Mesendoderm (in vitro differentiated cells): ENCODE results near the gene KTN1.

Experiments
- DNase-seq: peaks from one replicate; pipeline ENCODE4 v3.0.0; 2013
- H2AK5ac ChIP-seq: 2 replicates; pipeline ENCODE4 v1.6.1; 2013; ENCODE audit warnings: low read length, inconsistent platforms
- H2BK120ac ChIP-seq: 2 replicates; pipeline ENCODE4 v1.6.1; 2013; ENCODE audit warnings: low read depth, mild to moderate bottlenecking, low read length, moderate library complexity, mixed read lengths
- H2BK15ac ChIP-seq: replicated peaks from 2 replicates; pipeline ENCODE4 v1.6.1; 2013; ENCODE audit warnings: low read depth, mild to moderate bottlenecking, moderate library complexity
- H2BK5ac ChIP-seq: 2 replicates; pipeline ENCODE4 v1.6.1; 2013; ENCODE audit warnings: low read length, inconsistent platforms
- H3K18ac ChIP-seq: 2 replicates; pipeline ENCODE4 v1.6.1; 2013; ENCODE audit warnings: mild to moderate bottlenecking, low read length, mixed read lengths
- H3K23ac ChIP-seq: one replicate; pipeline ENCODE4 v1.6.1; 2013; ENCODE audit warnings: low read length
- H3K27ac ChIP-seq: 2 replicates; pipeline ENCODE4 v1.5.1; 2013; ENCODE audit warnings: low read depth, mild to moderate bottlenecking, inconsistent platforms, low read length, moderate library complexity
- H3K27me3 ChIP-seq: 2 replicates; pipeline ENCODE4 v1.6.1; 2013; ENCODE audit warnings: low read length, control low read depth, mild to moderate bottlenecking, inconsistent platforms; ENCODE audit not compliant: insufficient read depth, poor library complexity
- H3K36me3 ChIP-seq: 2 replicates; pipeline ENCODE4 v1.6.1; 2013; ENCODE audit warnings: low read length, inconsistent platforms; ENCODE audit not compliant: control insufficient read depth, insufficient read depth
- H3K4ac ChIP-seq: one replicate; pipeline ENCODE4 v1.6.1; 2013; ENCODE audit warnings: low read depth, mild to moderate bottlenecking, low read length, moderate library complexity
- H3K4me1 ChIP-seq: 2 replicates; pipeline ENCODE4 v1.6.1; 2013; ENCODE audit warnings: low read depth, low read length, inconsistent platforms; ENCODE audit not compliant: control insufficient read depth
- H3K4me2 ChIP-seq: 2 replicates; pipeline ENCODE4 v1.6.1; 2013; ENCODE audit warnings: low read length
- H3K4me3 ChIP-seq: 2 replicates; pipeline ENCODE4 v1.5.1; 2013; ENCODE audit warnings: mild to moderate bottlenecking, low read length
- H3K56ac ChIP-seq: one replicate; pipeline ENCODE4 v1.6.1; 2013; ENCODE audit warnings: low read length
- H3K79me1 ChIP-seq: 2 replicates; pipeline ENCODE4 v1.6.1; 2013; ENCODE audit warnings: low read length, inconsistent platforms
- H3K79me2 ChIP-seq: 2 replicates; pipeline ENCODE4 v1.6.1; 2013; ENCODE audit warnings: mild to moderate bottlenecking, low read length; ENCODE audit not compliant: control insufficient read depth, insufficient read depth
- H3K9ac ChIP-seq: 2 replicates; pipeline ENCODE4 v1.6.1; 2013; ENCODE audit warnings: low read length, inconsistent platforms
- H4K5ac ChIP-seq: one replicate; pipeline ENCODE4 v1.6.1; 2013; ENCODE audit warnings: low read length
- H4K8ac ChIP-seq: one replicate; pipeline ENCODE4 v1.6.1; 2013; ENCODE audit warnings: low read depth, mild to moderate bottlenecking, control low read depth, low read length, moderate library complexity
- WGBS: extraction: QIAGEN DNeasy Blood & Tissue Kit; methylation state at CpG from one replicate; pipeline ENCODE4 v1.1.7; 2013; ENCODE audit warnings: low lambda C conversion rate, missing lambda C conversion rate; ENCODE audit not compliant: insufficient coverage; ENCODE audit errors: extremely low coverage; 5-methylcytosine and 5-hydroxymethylcytosine counted together

Gene KTN1

DNA sequence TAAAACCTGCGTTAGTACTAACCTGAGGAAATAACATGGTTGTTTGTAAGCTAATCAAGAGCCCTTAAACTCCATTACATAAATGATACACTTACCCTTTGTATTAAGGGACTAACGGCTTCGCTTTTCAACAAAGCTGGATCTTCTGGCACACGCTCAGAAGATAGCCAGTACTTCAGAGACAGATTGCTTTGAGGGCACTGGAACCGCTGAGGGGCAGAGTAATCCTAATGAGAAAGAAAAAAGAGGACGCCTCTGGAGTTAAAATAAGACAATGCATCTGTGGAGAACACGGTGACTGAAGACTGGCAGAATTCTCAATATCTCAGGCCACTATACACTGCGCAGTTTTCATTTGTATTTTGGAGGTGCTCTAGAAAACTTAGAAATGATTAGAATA lies 1.5 kb upstream of the KTN1 start:
- H2BK15ac ChIP-seq: no peak overlapping the region
- H3K27me3 ChIP-seq: no peaks in the 10 kb centered on the region
- DNase-seq: no peak
- no peak overlapping the region for H2BK120ac ChIP-seq
- no peak overlapping the region for H3K9ac ChIP-seq
- H4K8ac ChIP-seq: no peak overlapping the region
- H2AK5ac ChIP-seq: no peak overlapping the region
- peaks cover 22% of the 10 kb centered on the region for H3K79me2 ChIP-seq
- no peak overlapping the region for H3K56ac ChIP-seq
- no CpG with 5 or more reads among the region's 8 CpGs for WGBS
- H4K5ac ChIP-seq: no peak overlapping the region
- H3K36me3 ChIP-seq: no peaks in the 10 kb centered on the region
- H2BK5ac ChIP-seq: no peak overlapping the region
- H3K4me2 ChIP-seq: no peak overlapping the region
- H3K27ac ChIP-seq: no peak overlapping the region
- H3K4me1 ChIP-seq: peaks cover 4% of the 10 kb centered on the region
- H3K4ac ChIP-seq: no peak overlapping the region
- no peak overlapping the region for H3K4me3 ChIP-seq
- no peak overlapping the region for H3K18ac ChIP-seq
- H3K79me1 ChIP-seq: no peaks in the 10 kb centered on the region
- no peak overlapping the region for H3K23ac ChIP-seq

DNA sequence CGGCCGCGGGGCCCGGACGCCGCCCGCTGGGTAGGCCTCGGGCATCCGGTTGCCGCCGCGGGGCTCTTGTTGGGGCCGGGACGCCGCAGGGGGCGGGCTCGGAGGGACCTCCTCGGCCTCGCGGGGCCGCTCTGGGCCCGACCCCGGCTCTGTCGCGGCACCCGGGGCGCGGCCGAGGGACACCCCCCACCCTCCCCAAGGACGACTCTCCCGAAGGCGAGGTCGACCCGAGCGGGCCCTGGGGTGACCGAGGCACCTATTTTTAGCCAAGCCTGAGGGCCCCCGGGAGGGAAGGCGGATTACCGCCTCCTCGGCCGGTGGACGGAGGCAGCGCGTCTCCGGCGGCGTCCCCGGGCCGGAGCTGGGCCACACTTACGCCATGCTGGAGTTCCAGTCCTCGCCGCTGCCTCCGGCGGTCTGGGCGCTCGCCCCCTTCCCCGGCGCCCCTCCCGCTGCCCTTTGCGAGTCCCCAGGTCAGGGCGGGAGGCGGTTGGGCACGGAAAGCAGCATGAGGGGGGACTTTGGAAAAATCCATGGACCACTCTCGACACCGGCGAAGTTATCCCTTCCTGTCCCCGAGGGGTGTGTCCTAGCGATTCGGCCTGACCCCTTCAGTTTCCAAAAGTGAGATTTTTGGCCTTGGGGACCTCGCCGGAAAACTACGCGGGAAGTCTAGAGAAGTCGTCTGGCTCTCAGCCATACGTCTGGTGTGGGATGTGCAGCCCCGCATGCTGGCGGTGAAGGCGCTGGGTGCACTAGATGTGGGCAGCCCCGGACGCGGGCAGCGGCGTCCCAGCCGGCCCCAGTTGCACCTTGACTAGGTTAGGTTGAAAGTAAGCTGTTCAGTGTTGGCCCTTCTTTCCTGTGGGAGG lies 699 bp downstream of the KTN1 start:
- Histone ChIP-seq H3K23ac (no peak overlapping the region), H2BK15ac (no peak overlapping the region), H3K56ac (peak overlapping the region; percentile 91), H2BK120ac (peak overlapping the region; percentile 78), H3K79me2 (peaks cover 41% of the 10 kb centered on the region), H3K27me3 (no peaks in the 10 kb centered on the region), H3K4me2 (peak overlapping the region; percentile 66), H3K4me3 (peak overlapping the region; percentile 93), H2AK5ac (no peak overlapping the region), H3K27ac (peak overlapping the region; percentile 99), H4K8ac (peak overlapping the region; percentile 86), H3K4me1 (peaks cover 12% of the 10 kb centered on the region), H3K79me1 (peaks cover 4% of the 10 kb centered on the region), H3K4ac (peak overlapping the region; percentile 99), H3K18ac (peak overlapping the region; percentile 99), H2BK5ac (peak overlapping the region; percentile 45), H3K9ac (peak overlapping the region; percentile 96), H3K36me3 (no peaks in the 10 kb centered on the region), H4K5ac (no peak overlapping the region)
- no CpG with 5 or more reads among the region's 84 CpGs for WGBS
- peak; percentile 76 for DNase-seq

GRCh38 chr14:55581342-55581771 lies 1.4 kb downstream of the KTN1 start:
- Histone ChIP-seq H4K8ac (no peak overlapping the region), H3K79me1 (peaks cover 4% of the 10 kb centered on the region), H3K4ac (no peak overlapping the region), H3K27me3 (no peaks in the 10 kb centered on the region), H3K18ac (peak overlapping the region; percentile 99), H3K9ac (peak overlapping the region; percentile 96), H2BK15ac (no peak overlapping the region), H3K56ac (peak overlapping the region; percentile 91), H2BK5ac (no peak overlapping the region), H3K36me3 (no peaks in the 10 kb centered on the region), H3K4me1 (peaks cover 13% of the 10 kb centered on the region), H3K4me2 (peak overlapping the region; percentile 66), H3K79me2 (peaks cover 47% of the 10 kb centered on the region), H3K23ac (no peak overlapping the region), H4K5ac (no peak overlapping the region), H2BK120ac (no peak overlapping the region), H2AK5ac (no peak overlapping the region), H3K27ac (no peak overlapping the region), H3K4me3 (peak overlapping the region; percentile 93)
- WGBS: no CpG with 5 or more reads among the region's 6 CpGs
- DNase-seq: no peak

- no CpG with 5 or more reads among the region's 2 CpGs for WGBS
- no peaks in the 10 kb centered on the region for H3K27me3 ChIP-seq
- H3K79me2 ChIP-seq: peaks cover 60% of the 10 kb centered on the region
- H3K23ac ChIP-seq: no peak overlapping the region
- H3K36me3 ChIP-seq: no peaks in the 10 kb centered on the region
- H3K79me1 ChIP-seq: peaks cover 4% of the 10 kb centered on the region
- no peak overlapping the region for H3K56ac ChIP-seq
- H2BK5ac ChIP-seq: no peak overlapping the region
- H3K4me1 ChIP-seq: peaks cover 13% of the 10 kb centered on the region
- no peak overlapping the region for H2BK15ac ChIP-seq
- no peak overlapping the region for H3K18ac ChIP-seq
- no peak overlapping the region for H2AK5ac ChIP-seq
- H4K5ac ChIP-seq: no peak overlapping the region
- no peak overlapping the region for H3K4me3 ChIP-seq
- H3K27ac ChIP-seq: no peak overlapping the region
- no peak for DNase-seq
- H3K4me2 ChIP-seq: no peak overlapping the region
- no peak overlapping the region for H3K9ac ChIP-seq
- H3K4ac ChIP-seq: no peak overlapping the region
- no peak overlapping the region for H4K8ac ChIP-seq
- H2BK120ac ChIP-seq: no peak overlapping the region
Measured at GRCh38 chr14:55582746-55583145, 2.7 kb downstream of the KTN1 start.

- Histone ChIP-seq H3K27ac (no peak overlapping the region), H3K27me3 (no peaks in the 10 kb centered on the region), H4K8ac (no peak overlapping the region), H3K4me2 (peak overlapping the region; percentile 21), H3K4me1 (peaks cover 11% of the 10 kb centered on the region), H3K4ac (no peak overlapping the region), H3K4me3 (no peak overlapping the region), H3K9ac (no peak overlapping the region), H4K5ac (no peak overlapping the region), H3K18ac (no peak overlapping the region), H2BK120ac (no peak overlapping the region), H3K79me2 (peaks cover 69% of the 10 kb centered on the region), H3K79me1 (peaks cover 6% of the 10 kb centered on the region), H3K56ac (no peak overlapping the region), H3K23ac (no peak overlapping the region), H2AK5ac (no peak overlapping the region), H2BK15ac (no peak overlapping the region), H3K36me3 (no peaks in the 10 kb centered on the region), H2BK5ac (no peak overlapping the region)
- peak; percentile 79 for DNase-seq
- WGBS: no CpG with 5 or more reads among the region's 2 CpGs
Measured at GRCh38 chr14:55583942-55584468, 4.0 kb downstream of the KTN1 start.
